Activated naive CD4-positive, alpha-beta T cell treated with anti-CD3 and anti-CD28 coated beads, Interleukin-2, amount 50 U/mL, for 72 hours (primary cell): ENCODE results near the gene FSIP1. TPM values are rescaled to one million over a fixed set of nuclear protein-coding genes. Genes with fewer than 3 reads are reported as not detected.

Experiments used
- ATAC-seq, 2 donors: fragments of 150-1000 bp; cut with Tn5 transposase; 2 replicates each; pipeline ENCODE4 v1.10.0; 2021; ENCODE audit warnings: mild to moderate bottlenecking in 2 of 2, moderate library complexity in 2 of 2
- DNase-seq, 2 donors: peaks; one replicate each; pipeline ENCODE4 v3.0.0; 2021 to 2022; ENCODE audit warnings: low spot score in 2 of 2
- H3K27ac Mint-ChIP-seq, 2 donors: one replicate each; pipeline ENCODE4 v1.8.0; 2022; ENCODE audit warnings: mild to moderate bottlenecking in 2 of 2, mixed read lengths in 2 of 2
- H3K36me3 Mint-ChIP-seq, 2 donors: one replicate each; pipeline ENCODE4 v1.8.0; 2022; ENCODE audit warnings: mixed read lengths in 2 of 2
- H3K9me3 Mint-ChIP-seq, 2 donors: one replicate each; pipeline ENCODE4 v1.8.0; 2022; ENCODE audit warnings: mixed read lengths in 2 of 2
- total RNA-seq, 2 donors: library from RNA; stranded (reverse); gene quantifications; one replicate each; pipeline ENCODE4 v1.2.3, GENCODE V29; 2022

Gene FSIP1
- total RNA-seq, 2 donors from 2014 or later, result 0.18 to 1.1 TPM

GRCh38 chr15:39564972-39565665 is 217.5 kb downstream of the FSIP1 start:
- ATAC-seq (no peak), DNase-seq (no peak)
- Mint-ChIP-seq H3K9me3 (no peaks in the 10 kb centered on the region), H3K36me3 (no peaks in the 10 kb centered on the region), H3K27ac (no peak overlapping the region)

GRCh38 chr15:39558421-39558820 is 224.2 kb downstream of the FSIP1 start:
- Mint-ChIP-seq H3K27ac (no peak overlapping the region), H3K36me3 (no peaks in the 10 kb centered on the region), H3K9me3 (no peaks in the 10 kb centered on the region)
- DNase-seq (no peak), ATAC-seq (no peak)

- no peaks in the 10 kb centered on the region for H3K9me3 Mint-ChIP-seq
- no peak for DNase-seq
- H3K27ac Mint-ChIP-seq, result no peak overlapping the region
- H3K36me3 Mint-ChIP-seq, result no peaks in the 10 kb centered on the region
- ATAC-seq, result no peak
Measured at GRCh38 chr15:39556461-39556860, 226.2 kb downstream of the FSIP1 start.

GRCh38 chr15:39555885-39556284 is 226.8 kb downstream of the FSIP1 start:
- H3K9me3 Mint-ChIP-seq, result no peaks in the 10 kb centered on the region
- H3K27ac Mint-ChIP-seq, result no peak overlapping the region
- ATAC-seq, result no peak
- no peak for DNase-seq
- H3K36me3 Mint-ChIP-seq, result no peaks in the 10 kb centered on the region

GRCh38 chr15:39554746-39555387 is 227.8 kb downstream of the FSIP1 start:
- ATAC-seq (no peak), DNase-seq (no peak)
- Mint-ChIP-seq H3K36me3 (no peaks in the 10 kb centered on the region), H3K27ac (no peak overlapping the region), H3K9me3 (no peaks in the 10 kb centered on the region)

GRCh38 chr15:39553947-39554693 is 228.5 kb downstream of the FSIP1 start:
- peak in 1 of 2 donors; percentile 26 for ATAC-seq
- no peak for DNase-seq
- no peaks in the 10 kb centered on the region for H3K9me3 Mint-ChIP-seq
- peak overlapping the region in 1 of 2 donors; percentile 34 for H3K27ac Mint-ChIP-seq
- no peaks in the 10 kb centered on the region for H3K36me3 Mint-ChIP-seq

GRCh38 chr15:39552556-39552955 is 230.1 kb downstream of the FSIP1 start:
- Mint-ChIP-seq H3K27ac (no peak overlapping the region), H3K36me3 (no peaks in the 10 kb centered on the region), H3K9me3 (no peaks in the 10 kb centered on the region)
- ATAC-seq, result no peak
- no peak for DNase-seq

GRCh38 chr15:39551476-39551875 is 231.2 kb downstream of the FSIP1 start:
- DNase-seq (no peak), ATAC-seq (no peak)
- no peaks in the 10 kb centered on the region for H3K9me3 Mint-ChIP-seq
- no peaks in the 10 kb centered on the region for H3K36me3 Mint-ChIP-seq
- no peak overlapping the region for H3K27ac Mint-ChIP-seq

Other genes with a start within 250 kb of the FSIP1 start
- gene THBS1, start 201.8 kb downstream of the FSIP1 start, total RNA-seq, result 1 to 10 TPM in 1 of 2 donors, under 1 TPM in 1; 0.46 to 7.5 TPM
- under 1 TPM; 0.41 to 0.47 TPM for gene GPR176, start 137.4 kb upstream of the FSIP1 start, total RNA-seq
- gene EIF2AK4, start 151.3 kb upstream of the FSIP1 start, total RNA-seq, result 10 to 100 TPM; 32.1 to 39.0 TPM